GM19351 (cell line): ENCODE measurements around the gene OR4D9.

Experiments used
- ATAC-seq: cut with Tn5 transposase; IDR thresholded peaks from one replicate; pipeline ENCODE4 v1.9.1; 2021; ENCODE audit warnings: mild to moderate bottlenecking, moderate library complexity; ENCODE audit not compliant: unreplicated experiment

Gene OR4D9

GRCh38 chr11:59550368-59550841 is 39.1 kb downstream of the OR4D9 start:
- peak; percentile 91 for ATAC-seq

- ATAC-seq, result peak; percentile 24
Measured at GRCh38 chr11:59550842-59551658, 39.7 kb downstream of the OR4D9 start.

GRCh38 chr11:59551659-59552521 is 40.6 kb downstream of the OR4D9 start:
- no peak for ATAC-seq

GRCh38 chr11:59552844-59553243 is 41.5 kb downstream of the OR4D9 start:
- no peak for ATAC-seq

- no peak for ATAC-seq
Measured at GRCh38 chr11:59553323-59553722, 42.0 kb downstream of the OR4D9 start.

GRCh38 chr11:59555601-59556114 is 44.3 kb downstream of the OR4D9 start:
- no peak for ATAC-seq

GRCh38 chr11:59556115-59556916 is 45.0 kb downstream of the OR4D9 start:
- peak; percentile 28 for ATAC-seq

GRCh38 chr11:59556917-59557348 is 45.6 kb downstream of the OR4D9 start:
- peak; percentile 11 for ATAC-seq

- ATAC-seq, result no peak
Measured at GRCh38 chr11:59558270-59558643, 46.9 kb downstream of the OR4D9 start.

- ATAC-seq, result no peak
Measured at GRCh38 chr11:59559886-59560285, 48.5 kb downstream of the OR4D9 start.

- ATAC-seq, result peak; percentile 22
Measured at GRCh38 chr11:59560290-59560701, 49.0 kb downstream of the OR4D9 start.

GRCh38 chr11:59560702-59561473 is 49.5 kb downstream of the OR4D9 start:
- ATAC-seq, result peak; percentile 48

- no peak for ATAC-seq
Measured at GRCh38 chr11:59562292-59562691, 51.0 kb downstream of the OR4D9 start.
